IMR-90 (cell line): ENCODE measurements around the gene SLC52A3.
"Not testable (repeated sequence)": the region's sequence is repeated elsewhere in the genome, so short reads cannot be mapped to it uniquely, and the experiment has no call there.

ENCODE experiments used
- BHLHE40 ChIP-seq: fragments of 150-350 bp; IDR thresholded peaks from 2 replicates; pipeline ENCODE4 v1.6.1; 2016; ENCODE audit warnings: mild to moderate bottlenecking, low read depth, low read length
- CEBPB ChIP-seq: IDR thresholded peaks from 2 replicates; pipeline ENCODE4 v1.6.1; 2012; ENCODE audit warnings: low read depth, low read length, improper control_type of control experiment
- POLR2A ChIP-seq: IDR thresholded peaks from 2 replicates; pipeline ENCODE4 v1.6.1; 2012; ENCODE audit warnings: mild to moderate bottlenecking, low read depth, low read length
- RAD21 ChIP-seq: IDR thresholded peaks from 2 replicates; pipeline ENCODE4 v1.6.1; 2012; ENCODE audit warnings: low read length, improper control_type of control experiment
- RFX5 ChIP-seq: IDR thresholded peaks from 2 replicates; pipeline ENCODE4 v1.8.0; 2012; ENCODE audit warnings: low read depth, mild to moderate bottlenecking, low read length, moderate library complexity
- SMC3 ChIP-seq: fragments of 150-350 bp; IDR thresholded peaks from 2 replicates; pipeline ENCODE4 v1.6.1; 2016; ENCODE audit warnings: low read depth, mild to moderate bottlenecking, antibody characterized with exemption, low read length, moderate library complexity
- TF ChIP-seq, protein P1 (sequence below): conservative IDR thresholded peaks from 2 replicates; pipeline ENCODE4 v1.5.1; 2012; ENCODE audit warnings: mild to moderate bottlenecking, low read depth, low read length, improper control_type of control experiment
- TF ChIP-seq, protein P2 (sequence below): fragments of 150-350 bp; IDR thresholded peaks from 2 replicates; pipeline ENCODE4 v1.6.1; 2017; ENCODE audit warnings: mild to moderate bottlenecking, antibody characterized with exemption, low read length, low read depth

GRCh38 chr20:724797-725196 is 43.5 kb downstream of the SLC52A3 start:
- TF ChIP-seq CEBPB, RAD21, POLR2A, RFX5, SMC3, BHLHE40: not testable (repeated sequence)
- TF ChIP-seq, protein P1, sequence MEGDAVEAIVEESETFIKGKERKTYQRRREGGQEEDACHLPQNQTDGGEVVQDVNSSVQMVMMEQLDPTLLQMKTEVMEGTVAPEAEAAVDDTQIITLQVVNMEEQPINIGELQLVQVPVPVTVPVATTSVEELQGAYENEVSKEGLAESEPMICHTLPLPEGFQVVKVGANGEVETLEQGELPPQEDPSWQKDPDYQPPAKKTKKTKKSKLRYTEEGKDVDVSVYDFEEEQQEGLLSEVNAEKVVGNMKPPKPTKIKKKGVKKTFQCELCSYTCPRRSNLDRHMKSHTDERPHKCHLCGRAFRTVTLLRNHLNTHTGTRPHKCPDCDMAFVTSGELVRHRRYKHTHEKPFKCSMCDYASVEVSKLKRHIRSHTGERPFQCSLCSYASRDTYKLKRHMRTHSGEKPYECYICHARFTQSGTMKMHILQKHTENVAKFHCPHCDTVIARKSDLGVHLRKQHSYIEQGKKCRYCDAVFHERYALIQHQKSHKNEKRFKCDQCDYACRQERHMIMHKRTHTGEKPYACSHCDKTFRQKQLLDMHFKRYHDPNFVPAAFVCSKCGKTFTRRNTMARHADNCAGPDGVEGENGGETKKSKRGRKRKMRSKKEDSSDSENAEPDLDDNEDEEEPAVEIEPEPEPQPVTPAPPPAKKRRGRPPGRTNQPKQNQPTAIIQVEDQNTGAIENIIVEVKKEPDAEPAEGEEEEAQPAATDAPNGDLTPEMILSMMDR = not testable (repeated sequence)
- TF ChIP-seq, protein P2, sequence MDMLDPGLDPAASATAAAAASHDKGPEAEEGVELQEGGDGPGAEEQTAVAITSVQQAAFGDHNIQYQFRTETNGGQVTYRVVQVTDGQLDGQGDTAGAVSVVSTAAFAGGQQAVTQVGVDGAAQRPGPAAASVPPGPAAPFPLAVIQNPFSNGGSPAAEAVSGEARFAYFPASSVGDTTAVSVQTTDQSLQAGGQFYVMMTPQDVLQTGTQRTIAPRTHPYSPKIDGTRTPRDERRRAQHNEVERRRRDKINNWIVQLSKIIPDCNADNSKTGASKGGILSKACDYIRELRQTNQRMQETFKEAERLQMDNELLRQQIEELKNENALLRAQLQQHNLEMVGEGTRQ = not testable (repeated sequence)
